NCI-H82 treated with DMSO at 0.1 percent for 48 hours (cell line): ENCODE measurements around the gene COL6A3.

Experiments
- DNase-seq: peaks from one replicate; lab custom pipeline; 2025; ENCODE audit not compliant: unreplicated experiment; lab: John Stamatoyannopoulos, UW

Gene COL6A3

GRCh38 chr2:237351046-237351445 lies 62.9 kb downstream of the COL6A3 start:
- DNase-seq: no peak

- no peak for DNase-seq
These were observed 63.4 kb downstream of the COL6A3 start for GRCh38 chr2:237350597-237350996.

GRCh38 chr2:237350070-237350469 lies 63.9 kb downstream of the COL6A3 start:
- DNase-seq: no peak

GRCh38 chr2:237348281-237348865 lies 65.6 kb downstream of the COL6A3 start:
- no peak for DNase-seq

- DNase-seq: no peak
These were observed 67.9 kb downstream of the COL6A3 start for GRCh38 chr2:237345891-237346640.

GRCh38 chr2:237345411-237345810 lies 68.6 kb downstream of the COL6A3 start:
- DNase-seq: no peak

- no peak for DNase-seq
These were observed 69.0 kb downstream of the COL6A3 start for GRCh38 chr2:237344942-237345341.

GRCh38 chr2:237343993-237344392 lies 70.0 kb downstream of the COL6A3 start:
- no peak for DNase-seq

GRCh38 chr2:237341872-237342271 lies 72.1 kb downstream of the COL6A3 start:
- no peak for DNase-seq

GRCh38 chr2:237337586-237337985 lies 76.4 kb downstream of the COL6A3 start:
- no peak for DNase-seq

- no peak for DNase-seq
These were observed 77.8 kb downstream of the COL6A3 start for GRCh38 chr2:237336131-237336530.

- DNase-seq: no peak
These were observed 80.2 kb downstream of the COL6A3 start for GRCh38 chr2:237333748-237334147.

- DNase-seq: no peak
These were observed 83.4 kb downstream of the COL6A3 start for GRCh38 chr2:237330541-237330940.

- no peak for DNase-seq
These were observed 86.6 kb downstream of the COL6A3 start for GRCh38 chr2:237327175-237327950.

GRCh38 chr2:237326266-237327171 lies 87.4 kb downstream of the COL6A3 start:
- DNase-seq: no peak

- DNase-seq: no peak
These were observed 89.1 kb downstream of the COL6A3 start for GRCh38 chr2:237324837-237325236.

- no peak for DNase-seq
These were observed 89.5 kb downstream of the COL6A3 start for GRCh38 chr2:237324405-237324831.

- DNase-seq: no peak
These were observed 90.3 kb downstream of the COL6A3 start for GRCh38 chr2:237323656-237324055.

GRCh38 chr2:237322564-237322963 lies 91.4 kb downstream of the COL6A3 start:
- no peak for DNase-seq

- no peak for DNase-seq
These were observed 92.2 kb downstream of the COL6A3 start for GRCh38 chr2:237321746-237322145.
